Astrocyte of the spinal cord (primary cell): Measurements from ENCODE around the gene KCNV2.
"Not testable (repeated sequence)": the region's sequence is repeated elsewhere in the genome, so short reads cannot be mapped to it uniquely, and the experiment has no call there.

Experiments
- DNase-seq: peaks from one replicate; pipeline ENCODE4 v3.0.0; 2011; ENCODE audit warnings: low read depth, low spot score
- H3K4me3 ChIP-seq: 2 replicates; pipeline ENCODE4 v1.5.1; 2011; ENCODE audit warnings: low read depth, mild to moderate bottlenecking, low read length, moderate library complexity
- in situ Hi-C: cut with HindIII; loops from 2 replicates; pipeline ENCODE4 v1.10.0; 2017; ENCODE audit warnings: low sequenced_read_pairs
- TF ChIP-seq, protein P1 (sequence below): IDR thresholded peaks from 2 replicates; pipeline ENCODE4 v1.5.1; 2012; ENCODE audit warnings: low read depth, mild to moderate bottlenecking, low read length, inconsistent platforms

Gene KCNV2

DNA sequence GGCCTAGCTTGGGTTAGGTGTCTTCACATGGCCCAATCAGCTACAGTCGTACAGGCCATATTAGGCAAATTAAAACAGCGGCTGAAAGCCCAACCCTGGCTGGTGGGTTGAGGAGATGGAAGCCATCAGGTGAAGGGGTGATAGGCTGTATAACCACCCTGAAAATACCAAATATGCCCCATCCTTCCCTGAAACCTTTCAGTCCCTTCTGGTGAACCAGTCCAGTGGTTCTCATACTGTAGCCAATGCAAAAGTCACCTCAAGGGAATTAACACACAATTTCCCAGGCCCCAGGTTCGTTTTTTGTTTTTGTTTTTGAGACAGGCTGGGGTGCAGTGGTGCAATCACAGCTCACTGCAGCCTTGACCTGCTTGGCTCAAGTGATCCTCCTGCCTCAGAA lies 19.8 kb upstream of the KCNV2 start:
- in situ Hi-C loops = no loop called here

GRCh38 chr9:2700398-2700797 lies 16.9 kb upstream of the KCNV2 start:
- no peak for DNase-seq
- TF ChIP-seq, protein P1, sequence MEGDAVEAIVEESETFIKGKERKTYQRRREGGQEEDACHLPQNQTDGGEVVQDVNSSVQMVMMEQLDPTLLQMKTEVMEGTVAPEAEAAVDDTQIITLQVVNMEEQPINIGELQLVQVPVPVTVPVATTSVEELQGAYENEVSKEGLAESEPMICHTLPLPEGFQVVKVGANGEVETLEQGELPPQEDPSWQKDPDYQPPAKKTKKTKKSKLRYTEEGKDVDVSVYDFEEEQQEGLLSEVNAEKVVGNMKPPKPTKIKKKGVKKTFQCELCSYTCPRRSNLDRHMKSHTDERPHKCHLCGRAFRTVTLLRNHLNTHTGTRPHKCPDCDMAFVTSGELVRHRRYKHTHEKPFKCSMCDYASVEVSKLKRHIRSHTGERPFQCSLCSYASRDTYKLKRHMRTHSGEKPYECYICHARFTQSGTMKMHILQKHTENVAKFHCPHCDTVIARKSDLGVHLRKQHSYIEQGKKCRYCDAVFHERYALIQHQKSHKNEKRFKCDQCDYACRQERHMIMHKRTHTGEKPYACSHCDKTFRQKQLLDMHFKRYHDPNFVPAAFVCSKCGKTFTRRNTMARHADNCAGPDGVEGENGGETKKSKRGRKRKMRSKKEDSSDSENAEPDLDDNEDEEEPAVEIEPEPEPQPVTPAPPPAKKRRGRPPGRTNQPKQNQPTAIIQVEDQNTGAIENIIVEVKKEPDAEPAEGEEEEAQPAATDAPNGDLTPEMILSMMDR = no peak
- no peak overlapping the region for H3K4me3 ChIP-seq
- in situ Hi-C loops = no loop called here

More for the DNA sequence above, 19.8 kb upstream of the KCNV2 start:
- DNase-seq = no peak
- TF ChIP-seq, protein P1 = no peak
- H3K4me3 ChIP-seq = no peak overlapping the region

GRCh38 chr9:2700909-2701550 lies 16.3 kb upstream of the KCNV2 start:
- in situ Hi-C loops = no loop called here
- DNase-seq = no peak
- TF ChIP-seq, protein P1 = no peak
- H3K4me3 ChIP-seq = no peak overlapping the region

GRCh38 chr9:2704504-2704903 lies 12.8 kb upstream of the KCNV2 start:
- H3K4me3 ChIP-seq = no peak overlapping the region
- TF ChIP-seq, protein P1 = no peak
- in situ Hi-C loops = no loop called here
- peak; percentile 14 for DNase-seq

- DNase-seq, in situ Hi-C loops, H3K4me3 ChIP-seq: not testable (repeated sequence)
Observed at GRCh38 chr9:2707256-2707655, 10.1 kb upstream of the KCNV2 start.

DNA sequence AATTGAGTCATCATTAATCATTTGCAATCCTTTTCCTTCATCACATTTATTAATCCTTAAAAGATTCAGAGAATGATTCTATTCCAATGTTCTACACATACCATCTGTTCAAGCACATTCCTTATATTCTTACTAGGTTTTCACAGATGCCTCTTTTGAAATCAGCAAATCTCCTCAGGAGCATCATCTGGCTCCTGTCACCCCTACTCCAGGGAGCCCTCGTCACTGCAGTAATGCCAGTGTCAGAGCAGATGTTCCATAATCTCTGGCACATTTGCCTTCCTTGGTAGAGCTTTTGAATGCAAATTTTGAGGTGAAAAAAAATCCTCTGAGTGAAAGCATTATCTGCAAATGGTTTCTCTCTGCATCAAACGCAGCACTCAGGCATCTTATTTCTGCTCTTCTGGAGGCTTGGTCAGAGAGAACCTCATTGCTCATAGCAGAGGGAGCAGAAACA lies 7.6 kb upstream of the KCNV2 start:
- in situ Hi-C loops = no loop called here
- TF ChIP-seq, protein P1 = no peak
- DNase-seq = no peak
- H3K4me3 ChIP-seq = no peak overlapping the region

DNA sequence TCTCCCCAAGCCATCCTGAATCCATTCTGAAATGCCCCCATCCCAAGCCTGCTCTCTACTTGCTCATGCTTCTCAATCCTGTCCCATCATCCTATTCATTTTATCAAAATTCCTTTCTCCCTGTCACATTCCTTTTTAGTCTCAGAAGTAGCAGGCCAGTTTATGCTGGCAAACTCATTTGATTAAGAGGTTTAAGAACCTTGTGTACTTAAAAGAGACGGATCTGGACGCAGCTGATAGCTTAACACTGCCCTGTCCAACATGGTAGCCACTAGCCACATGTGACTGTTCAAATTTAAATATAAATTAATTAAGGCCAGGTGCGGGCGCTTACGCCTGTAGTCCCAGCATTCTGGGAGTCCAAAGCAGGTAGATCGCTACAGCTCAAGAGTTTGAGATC lies 5.6 kb upstream of the KCNV2 start:
- H3K4me3 ChIP-seq = no peak overlapping the region
- in situ Hi-C loops = no loop called here
- TF ChIP-seq, protein P1 = no peak
- no peak for DNase-seq
